H1 (cell line): Measurements from ENCODE around the gene GLYR1. TPM values are rescaled to one million over a fixed set of nuclear protein-coding genes. Genes with fewer than 3 reads are reported as not detected.

Experiments used
- E2F6 ChIP-seq: IDR thresholded peaks from 2 replicates; pipeline ENCODE4 v1.6.1; 2012; ENCODE audit warnings: inconsistent platforms
- KDM5A ChIP-seq: fragments of 200-600 bp; IDR thresholded peaks from 2 replicates; pipeline ENCODE4 v1.7.1; 2012; ENCODE audit warnings: mild to moderate bottlenecking, low read length, inconsistent platforms, mixed read lengths
- RXRA ChIP-seq: IDR thresholded peaks from 2 replicates; pipeline ENCODE4 v1.6.1; 2011; ENCODE audit warnings: low read depth, mild to moderate bottlenecking, low read length, moderate library complexity; ENCODE audit not compliant: insufficient read depth
- polyA plus RNA-seq, 7 experiments: library from polyadenylated mRNA; depleted of rRNA in 3 of 7; stranded (reverse) in 5 of 7; unstranded in 2 of 7; fragments of >200 nt in 5 of 7; fragments of 200-250 nt in 2 of 7; gene quantifications; 1 replicate in 5 of 7; 2 replicates in 1 of 7; 4 replicates in 1 of 7; pipeline versions ENCODE4 v1.2.1 to v1.2.3, GENCODE V29; 2011 to 2013; ENCODE audit warnings: missing spikeins in 2 of 7, mixed read lengths in 2 of 7
- total RNA-seq: library from RNA; stranded (reverse); fragmentation: NEBNext Ultra II Directional; extraction: Animal tissue kit (Norgen Biotek cat#: 25700); gene quantifications from 2 replicates; pipeline ENCODE4 v1.2.1, GENCODE V29; 2021

GLYR1 gene
- total and polyA plus RNA-seq, 2 of the 8 experiments (the other 6 are each of a cell fraction or from before 2014, with no cell fraction given): 50.2 to 115 TPM

DNA sequence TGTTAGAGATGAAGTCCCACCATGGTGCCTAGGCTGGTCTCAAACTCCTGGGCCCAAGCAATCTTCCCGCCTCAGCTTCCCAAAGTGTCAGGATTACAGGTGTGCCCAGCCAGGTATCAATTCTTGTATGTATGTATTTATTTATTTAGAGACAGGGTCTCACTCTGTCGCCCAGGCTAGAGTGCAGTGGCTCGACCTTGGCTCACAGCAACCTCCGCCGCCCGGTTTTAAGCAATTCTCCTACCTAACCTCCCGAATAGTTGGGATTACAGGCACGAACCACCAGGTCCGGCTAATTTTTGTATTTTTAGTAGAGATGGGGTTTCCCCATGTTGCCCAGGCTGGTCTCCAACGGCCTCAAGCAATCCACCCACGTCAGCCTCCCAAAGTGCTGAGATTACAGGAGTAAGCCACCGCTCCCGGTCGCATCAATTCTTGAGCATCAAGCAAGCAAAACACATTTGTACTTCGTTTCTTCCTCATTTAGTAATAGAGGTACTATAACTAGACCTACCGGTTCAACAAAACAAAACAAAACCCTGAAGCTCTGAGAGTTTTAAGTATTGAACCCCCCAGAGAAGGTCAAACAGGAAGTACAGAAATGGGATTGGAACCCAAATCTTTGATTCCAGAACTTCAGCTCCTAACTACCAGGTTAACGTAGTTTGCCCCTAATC is 79.1 kb downstream of the GLYR1 start (continued):
- no peak for TF ChIP-seq KDM5A
- no peak for TF ChIP-seq E2F6
- no peak for TF ChIP-seq RXRA
